HG02642 (cell line): ENCODE results near the gene FHIT.

Experiments
- ATAC-seq: cut with Tn5 transposase; IDR thresholded peaks from one replicate; pipeline ENCODE4 v1.9.1; 2021; ENCODE audit warnings: mild to moderate bottlenecking; ENCODE audit not compliant: unreplicated experiment, poor library complexity

Gene FHIT

GRCh38 chr3:59908701-59909100 is 1342.6 kb downstream of the FHIT start:
- ATAC-seq = no peak

- ATAC-seq = no peak
Observed at GRCh38 chr3:59908280-59908679, 1343.0 kb downstream of the FHIT start.

DNA sequence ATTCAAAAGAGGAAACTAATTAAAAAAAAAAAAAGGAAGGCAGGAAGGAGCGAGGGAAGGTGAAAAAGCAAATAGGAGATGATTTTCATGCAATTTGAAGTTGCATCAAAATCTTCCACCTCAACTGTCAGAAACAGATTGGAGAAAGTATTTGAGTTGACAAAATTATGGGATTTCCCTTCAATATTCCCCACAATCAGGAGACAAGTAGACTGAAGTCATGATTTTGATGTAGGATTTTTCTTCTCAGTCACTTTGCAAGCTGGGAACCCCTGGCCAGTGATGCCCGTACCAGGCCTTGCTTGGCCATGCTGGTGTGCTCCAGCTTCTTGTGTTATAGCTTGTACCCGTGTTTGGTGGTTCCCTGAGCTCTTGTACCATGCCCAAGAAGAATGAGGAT is 1347.0 kb downstream of the FHIT start:
- no peak for ATAC-seq

DNA sequence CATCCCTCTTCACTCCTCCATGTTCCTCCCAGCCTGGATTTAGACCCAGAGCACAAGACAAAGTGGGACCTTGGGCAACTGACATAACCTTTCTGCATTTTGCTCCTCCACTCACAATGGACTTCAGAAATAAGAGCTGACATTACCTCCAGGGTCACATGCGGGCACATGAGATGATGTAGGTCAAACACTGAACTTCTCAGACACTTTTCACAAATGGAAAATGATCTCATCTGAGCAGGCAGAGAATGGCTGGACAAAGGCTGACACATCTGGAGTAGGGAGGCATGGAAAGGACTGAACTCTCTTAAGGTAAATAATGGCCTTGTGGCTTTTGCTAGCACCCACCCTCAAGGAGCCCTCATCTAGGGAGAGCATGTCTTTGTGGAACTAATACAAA is 1352.2 kb downstream of the FHIT start:
- ATAC-seq = no peak

DNA sequence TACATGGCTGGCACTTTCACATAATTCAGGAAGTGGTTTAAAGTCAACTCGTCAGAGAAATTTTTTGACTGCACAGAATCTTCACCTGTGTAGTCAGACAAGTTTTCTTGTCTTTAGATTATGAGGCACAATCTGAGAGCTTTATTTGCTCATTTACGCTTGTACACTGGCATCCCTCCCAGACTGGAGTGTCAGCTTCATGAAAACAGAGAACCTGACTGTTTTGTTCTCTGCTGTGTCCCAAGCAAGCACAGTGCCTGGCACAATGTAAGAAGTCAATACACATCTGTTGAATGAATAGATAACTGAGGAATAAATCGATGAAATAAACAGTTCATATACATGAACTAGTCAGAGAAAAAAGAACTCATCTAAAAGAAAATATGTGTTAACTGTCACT is 1355.3 kb downstream of the FHIT start:
- no peak for ATAC-seq

- no peak for ATAC-seq
Observed at GRCh38 chr3:59894425-59895121, 1356.7 kb downstream of the FHIT start.

DNA sequence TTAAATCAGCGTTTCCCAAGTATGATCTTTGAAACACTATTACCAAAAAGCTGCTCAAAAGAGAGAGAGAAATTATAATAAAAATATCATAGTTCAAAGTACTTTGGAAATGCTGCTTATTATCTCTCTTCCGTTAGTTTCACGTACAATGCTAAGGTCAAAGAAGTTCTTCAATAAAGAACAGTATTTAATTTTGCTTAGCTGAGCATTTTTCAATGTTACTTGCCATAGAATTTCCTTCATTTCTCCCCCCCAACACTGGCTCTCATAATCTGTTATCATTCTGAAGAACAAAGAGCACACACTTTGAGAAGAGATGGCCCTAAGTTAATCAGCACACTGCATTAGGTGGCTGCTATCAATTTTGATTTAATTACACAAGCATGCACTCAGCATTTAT is 1360.6 kb downstream of the FHIT start:
- ATAC-seq = no peak

- no peak for ATAC-seq
Observed at GRCh38 chr3:59886790-59887189, 1364.5 kb downstream of the FHIT start.

GRCh38 chr3:59885899-59886400 is 1365.3 kb downstream of the FHIT start:
- no peak for ATAC-seq

GRCh38 chr3:59885101-59885500 is 1366.2 kb downstream of the FHIT start:
- no peak for ATAC-seq

DNA sequence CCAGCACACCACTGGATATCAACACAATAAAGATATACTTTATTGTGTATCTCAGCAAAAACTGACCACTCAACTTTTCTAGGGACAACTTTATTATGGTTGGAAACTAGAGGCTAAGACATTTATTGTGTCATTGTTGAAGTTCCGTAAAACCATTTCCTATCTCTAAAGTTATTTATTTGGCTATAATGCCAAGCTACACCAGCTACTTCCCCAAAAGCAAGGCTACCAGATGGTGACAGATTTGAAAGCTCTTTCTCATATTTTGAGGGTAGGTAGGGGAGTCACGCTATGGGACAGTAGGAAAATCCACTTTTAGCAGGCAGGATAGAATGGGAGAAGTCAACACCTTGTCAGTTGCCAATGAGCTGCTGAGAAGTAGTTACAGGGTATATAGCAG is 1366.8 kb downstream of the FHIT start:
- no peak for ATAC-seq

- ATAC-seq = no peak
Observed at GRCh38 chr3:59882746-59883145, 1368.5 kb downstream of the FHIT start.

- no peak for ATAC-seq
Observed at GRCh38 chr3:59880717-59881116, 1370.5 kb downstream of the FHIT start.

- ATAC-seq = no peak
Observed at GRCh38 chr3:59879031-59879581, 1372.1 kb downstream of the FHIT start.

GRCh38 chr3:59878038-59878427 is 1373.2 kb downstream of the FHIT start:
- ATAC-seq = no peak

- ATAC-seq = no peak
Observed at GRCh38 chr3:59877263-59878037, 1373.8 kb downstream of the FHIT start.

- no peak for ATAC-seq
Observed at GRCh38 chr3:59876533-59877062, 1374.7 kb downstream of the FHIT start.

- no peak for ATAC-seq
Observed at GRCh38 chr3:59873576-59874230, 1377.5 kb downstream of the FHIT start.

DNA sequence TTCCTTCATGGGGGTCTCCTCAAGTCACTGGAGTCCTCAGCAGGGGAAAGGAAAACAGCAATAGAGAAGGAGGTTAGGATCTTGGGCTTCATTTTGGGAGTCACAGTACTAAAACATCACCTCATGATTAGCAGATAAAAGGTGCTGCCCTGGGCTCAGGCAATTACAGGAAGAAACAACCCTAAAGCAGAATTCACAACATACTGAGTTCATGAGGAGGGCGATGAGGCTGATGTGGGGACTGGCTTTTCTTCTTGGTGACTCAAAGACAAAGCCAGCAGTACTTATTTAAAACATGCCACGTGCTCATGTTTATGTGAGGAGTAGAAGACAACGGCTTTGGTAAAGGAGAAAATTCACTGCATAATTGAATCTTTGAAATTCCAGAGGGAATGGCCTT is 1379.1 kb downstream of the FHIT start:
- no peak for ATAC-seq

- ATAC-seq = no peak
Observed at GRCh38 chr3:59867185-59868002, 1383.9 kb downstream of the FHIT start.
